ENCODE measurements around the gene TNFAIP2. TPM values are rescaled to one million over a fixed set of nuclear protein-coding genes. Genes with fewer than 3 reads are reported as not detected.

The TNFAIP2 gene
- total and polyA plus RNA-seq, 3 donors from 2014 or later = 44.9 to 92.8 (median 51.8) TPM

- H3K9me3 ChIP-seq = no peaks in the 10 kb centered on the region
- H3K36me3 ChIP-seq (ENCODE audit: low read depth, missing control alignments) = no peaks in the 10 kb centered on the region
- peaks cover 26% of the 10 kb centered on the region for H3K4me1 ChIP-seq
- H3K4me3 ChIP-seq = no peak overlapping the region
- DNase-seq = no peak
- no peak for TF ChIP-seq POLR2A (IDR thresholded peaks at IDR 0.05)
- TF ChIP-seq CTCF (IDR thresholded peaks at IDR 0.05) = no peak
- WGBS, 2 donors = 88 to 89% methylated on average over 19 to 25 of the region's 25 CpGs
- no peak overlapping the region for H3K27ac ChIP-seq
- intact Hi-C loops (cut with DNase I; ENCODE audit: low total_unique reads) = no loop called here
- H3K27me3 ChIP-seq = no peaks in the 10 kb centered on the region
These were observed 10.2 kb downstream of the TNFAIP2 start for GRCh38 chr14:103133210-103134140.

GRCh38 chr14:103134405-103134804 lies 11.1 kb downstream of the TNFAIP2 start:
- H3K4me3 ChIP-seq = no peak overlapping the region
- intact Hi-C loops (cut with DNase I; ENCODE audit: low total_unique reads) = no loop called here
- peaks cover 35% of the 10 kb centered on the region for H3K4me1 ChIP-seq
- DNase-seq = no peak
- no peaks in the 10 kb centered on the region for H3K36me3 ChIP-seq (ENCODE audit: low read depth, missing control alignments)
- no peaks in the 10 kb centered on the region for H3K27me3 ChIP-seq
- WGBS, 2 donors = 50% methylated on average over 2 of the region's 2 CpGs
- H3K9me3 ChIP-seq = no peaks in the 10 kb centered on the region
- TF ChIP-seq POLR2A (IDR thresholded peaks at IDR 0.05) (no peak), CTCF (IDR thresholded peaks at IDR 0.05) (no peak)
- H3K27ac ChIP-seq = no peak overlapping the region

- no peaks in the 10 kb centered on the region for H3K36me3 ChIP-seq (ENCODE audit: low read depth, missing control alignments)
- TF ChIP-seq POLR2A (IDR thresholded peaks at IDR 0.05) (no peak), CTCF (IDR thresholded peaks at IDR 0.05) (no peak)
- 88 to 89% methylated on average over 14 of the region's 14 CpGs for WGBS, 2 donors
These were observed 11.7 kb downstream of the TNFAIP2 start for GRCh38 chr14:103134919-103135318.

GRCh38 chr14:103135333-103136260 lies 12.3 kb downstream of the TNFAIP2 start:
- TF ChIP-seq POLR2A (IDR thresholded peaks at IDR 0.05) (no peak), CTCF (IDR thresholded peaks at IDR 0.05) (no peak)
- no peak for DNase-seq
- Histone ChIP-seq H3K36me3 (ENCODE audit: low read depth, missing control alignments) (no peaks in the 10 kb centered on the region), H3K4me1 (peaks cover 31% of the 10 kb centered on the region), H3K27ac (no peak overlapping the region), H3K27me3 (no peaks in the 10 kb centered on the region), H3K9me3 (no peaks in the 10 kb centered on the region), H3K4me3 (no peak overlapping the region)
- intact Hi-C loops (cut with DNase I; ENCODE audit: low total_unique reads) = no loop called here
- WGBS, 2 donors = 85 to 88% methylated on average over 18 to 26 of the region's 26 CpGs

More at GRCh38 chr14:103134919-103135318, 11.7 kb downstream of the TNFAIP2 start:
- Histone ChIP-seq H3K4me3 (no peak overlapping the region), H3K27ac (no peak overlapping the region), H3K27me3 (no peaks in the 10 kb centered on the region), H3K9me3 (no peaks in the 10 kb centered on the region), H3K4me1 (peaks cover 35% of the 10 kb centered on the region)
- no peak for DNase-seq
- intact Hi-C loops (cut with DNase I; ENCODE audit: low total_unique reads) = no loop called here

Measured in testis (tissue), 3 donors.